ENCODE results near the gene ACD. TPM values are rescaled to one million over a fixed set of nuclear protein-coding genes. Genes with fewer than 3 reads are reported as not detected.
A peak's percentile ranks its signal among the peaks of the same experiment; 100 is the strongest.

The ACD gene
- total and polyA plus RNA-seq, 9 of the 15 experiments (the other 6 are each of a cell fraction or from before 2014, with no cell fraction given): 4.2 to 47.4 (median 19.2) TPM

- TF ChIP-seq ZNF512 (tag; IDR thresholded peaks at IDR 0.05): no peak
- no peak for TF ChIP-seq KLF13 (tag; IDR thresholded peaks at IDR 0.05; ENCODE audit: borderline replicate concordance, low read depth)
- TF ChIP-seq ASH1L (IDR thresholded peaks at IDR 0.05; ENCODE audit: borderline replicate concordance, low read depth, partially characterized antibody): no peak
- peak; percentile 34; the same call in 1 of the 2 replicates for TF ChIP-seq ATF4 (CRISPR knock-in tag; IDR thresholded peaks at IDR 0.05)
- TF ChIP-seq FIP1L1 (IDR thresholded peaks at IDR 0.05; ENCODE audit: low read depth, low read length, poor library complexity, severe bottlenecking): no peak
- TF ChIP-seq PHF21A (IDR thresholded peaks at IDR 0.05; ENCODE audit: borderline replicate concordance, low read depth): no peak
- TF ChIP-seq AFF1 (IDR thresholded peaks at IDR 0.05; ENCODE audit: low read depth in 1 of 2, partially characterized antibody in 2 of 2): no peak
- TF ChIP-seq NR2C2 (CRISPR knock-in tag; IDR thresholded peaks at IDR 0.05): peak; percentile 98
- peak; percentile 100 for TF ChIP-seq NR2C2 (tag; IDR thresholded peaks at IDR 0.05)
- TF ChIP-seq MLX (CRISPR knock-in tag; conservative IDR thresholded peaks at IDR 0.05): no peak
- TF ChIP-seq PHTF2 (CRISPR knock-in tag; IDR thresholded peaks at IDR 0.05): no peak
- no peak for TF ChIP-seq ZBTB5 (IDR thresholded peaks at IDR 0.05)
- TF ChIP-seq DPF2 (IDR thresholded peaks at IDR 0.05): no peak
- TF ChIP-seq CBFA2T3 (IDR thresholded peaks at IDR 0.05): no peak
- no peak for TF ChIP-seq ZNF3 (CRISPR knock-in tag; IDR thresholded peaks at IDR 0.05)
- TF ChIP-seq ZNF778 (CRISPR knock-in tag; IDR thresholded peaks at IDR 0.05): no peak
Measured at GRCh38 chr16:67666559-67667452, 6.7 kb upstream of the ACD start, which contains the start of the genes C16orf86 and ENKD1 (continued).

Measured in K562 (cell line).